Activated CD8-positive, alpha-beta memory T cell treated with anti-CD3 and anti-CD28 coated beads for 1 hour (primary cell): Measurements from ENCODE around the gene UMPS.

Source experiments
- DNase-seq, 2 donors: peaks; one replicate each; pipeline ENCODE4 v3.0.0-alpha.2; 2020; ENCODE audit warnings: low read depth in 1 of 2; ENCODE audit errors: extremely low read depth in 1 of 2

The UMPS gene

DNA sequence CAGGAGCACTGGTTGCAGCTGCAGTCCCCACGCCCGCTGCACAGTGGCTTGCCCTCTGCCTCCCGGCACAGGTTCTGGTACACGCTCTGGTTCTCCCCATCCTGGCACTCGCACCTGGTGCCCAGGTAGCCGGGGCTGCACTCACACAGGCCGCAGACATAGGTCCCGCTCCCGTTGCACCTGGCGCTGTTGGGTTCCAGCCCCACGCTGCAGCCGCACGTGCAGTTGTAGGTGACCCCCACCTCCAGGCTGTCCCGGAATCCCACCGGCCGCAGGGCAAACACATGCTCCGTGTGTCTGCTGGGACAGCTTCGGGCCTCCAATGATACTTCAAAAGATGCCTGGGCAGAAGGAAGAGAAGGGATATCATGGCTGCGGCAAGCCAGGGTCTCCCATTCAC lies 66.2 kb downstream of the UMPS start:
- DNase-seq, result no peak

DNA sequence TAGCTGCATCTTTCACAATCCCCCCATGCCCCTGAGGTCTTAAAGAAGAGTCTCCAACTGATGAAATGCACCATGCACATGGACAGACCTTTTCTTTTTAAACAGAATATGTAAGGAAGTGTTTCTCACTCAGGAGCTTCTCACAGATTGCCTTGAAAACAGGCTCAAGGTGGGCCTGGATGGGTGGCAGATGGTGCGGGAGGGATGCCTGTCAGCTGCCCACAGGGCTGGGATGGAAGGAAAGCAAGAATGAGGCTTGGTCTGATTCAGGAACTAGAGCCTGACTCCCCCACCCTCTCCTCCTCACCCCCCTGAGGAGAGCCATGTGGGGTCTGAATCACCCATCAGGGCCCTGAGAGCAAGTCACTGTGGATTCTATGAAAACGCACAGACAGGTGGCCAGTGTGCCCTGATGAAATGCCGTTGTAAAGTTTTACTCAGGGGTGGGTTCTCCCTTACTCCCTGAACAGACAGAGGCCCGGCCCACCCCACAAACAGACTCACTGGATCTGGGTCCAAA lies 67.2 kb downstream of the UMPS start:
- no peak for DNase-seq
